Uterus (tissue), 4 donors: ENCODE results near the gene FRK. TPM values are rescaled to one million over a fixed set of nuclear protein-coding genes. Genes with fewer than 3 reads are reported as not detected.

Experiments
- DNase-seq, 2 donors: peaks; one replicate each; pipeline ENCODE4 v3.0.0-alpha.2; 2019 to 2020
- H3K27ac ChIP-seq, 2 donors: fragments of 200-600 bp; sonication (generic); 1 replicate in 1 of 2; 2 replicates in 1 of 2; pipeline ENCODE4 v1.5.1; 2016 to 2018
- H3K27me3 ChIP-seq, 2 donors: fragments of 200-600 bp; sonication (generic); one replicate each; pipeline ENCODE4 v1.5.1; 2018 to 2019; ENCODE audit warnings: control low read depth in 1 of 2
- H3K36me3 ChIP-seq, 2 donors: fragments of 200-600 bp; sonication (generic); one replicate each; pipeline ENCODE4 v1.5.1; 2019; ENCODE audit warnings: control low read depth in 1 of 2
- H3K4me1 ChIP-seq, 2 donors: fragments of 200-600 bp; sonication (generic); one replicate each; pipeline ENCODE4 v1.5.1; 2018 to 2019; ENCODE audit warnings: control low read depth in 1 of 2
- H3K4me3 ChIP-seq, 2 donors: fragments of 200-600 bp; sonication (generic); 1 replicate in 1 of 2; 2 replicates in 1 of 2; pipeline ENCODE4 v1.5.1; 2018 to 2019; ENCODE audit warnings: mild to moderate bottlenecking in 1 of 2
- H3K9me3 ChIP-seq, 2 donors: fragments of 200-600 bp; sonication (generic); one replicate each; pipeline ENCODE4 v1.5.1; 2019; ENCODE audit warnings: control low read depth in 1 of 2
- CTCF ChIP-seq, 4 experiments: fragments of 200-600 bp in 2 of 4; fragments of 450-650 bp in 2 of 4; sonication (generic) in 2 of 4; IDR thresholded peaks; one replicate each; pipeline ENCODE4 v1.5.1; 2016 to 2019; ENCODE audit warnings: antibody characterized with exemption in 4 of 4, mild to moderate bottlenecking in 2 of 4, moderate library complexity in 1 of 4
- POLR2A ChIP-seq, 2 donors: fragments of 450-650 bp; IDR thresholded peaks; one replicate each; pipeline ENCODE4 v1.6.1; 2016; ENCODE audit warnings: antibody characterized with exemption in 2 of 2, mild to moderate bottlenecking in 1 of 2, moderate library complexity in 1 of 2
- intact Hi-C: fragments of 100-400 bp; cut with DNase I; formaldehyde crosslinking; loops from one replicate; pipeline ENCODE4 v1.15.1; 2023; ENCODE audit warnings: low total_unique reads
- total RNA-seq, 4 donors: library from RNA; depleted of rRNA in 3 of 4; stranded (reverse); fragments of >200 nt in 3 of 4; gene quantifications; one replicate each; pipeline versions ENCODE4 v1.1.0 to v1.2.4, GENCODE V29; 2014 to 2023
- donor health status: DM: yes; HTN: yes; CAD: no.

Gene FRK
- total RNA-seq, 4 donors from 2014 or later = 1.8 to 8.2 (median 2.3) TPM

DNA sequence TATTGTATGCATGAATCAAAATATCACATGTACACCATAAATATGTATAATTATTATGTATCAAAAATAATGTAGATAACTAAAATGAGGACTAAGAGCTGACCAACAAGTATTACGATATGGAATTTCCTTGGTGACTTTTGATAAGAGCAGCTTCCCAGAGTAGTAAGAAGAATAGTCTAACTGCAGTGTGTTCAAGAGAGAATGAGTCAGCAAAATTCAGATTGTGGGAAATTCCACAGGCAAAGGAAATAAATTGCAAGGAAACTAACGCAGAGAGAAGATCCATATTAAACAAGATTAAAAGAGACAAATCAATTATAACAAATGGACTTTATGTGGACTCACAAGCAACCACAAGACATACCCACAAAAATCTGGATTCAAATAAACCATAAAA is 26.4 kb downstream of the FRK start:
- no peak overlapping the region for H3K4me3 ChIP-seq
- intact Hi-C loops = no loop called here
- no peak overlapping the region for H3K27ac ChIP-seq
- DNase-seq = no peak
- no peaks in the 10 kb centered on the region for H3K27me3 ChIP-seq
- no peaks in the 10 kb centered on the region for H3K9me3 ChIP-seq
- TF ChIP-seq POLR2A (IDR thresholded peaks at IDR 0.05) = no peak
- no peak for TF ChIP-seq CTCF (IDR thresholded peaks at IDR 0.05)
- H3K4me1 ChIP-seq = no peaks in the 10 kb centered on the region
- no peaks in the 10 kb centered on the region for H3K36me3 ChIP-seq

- DNase-seq = no peak
- Histone ChIP-seq H3K36me3 (no peaks in the 10 kb centered on the region), H3K27me3 (no peaks in the 10 kb centered on the region), H3K27ac (no peak overlapping the region), H3K4me1 (no peaks in the 10 kb centered on the region), H3K9me3 (no peaks in the 10 kb centered on the region), H3K4me3 (no peak overlapping the region)
- TF ChIP-seq POLR2A (IDR thresholded peaks at IDR 0.05) (no peak), CTCF (IDR thresholded peaks at IDR 0.05) (no peak)
- intact Hi-C loops = no loop called here
Observed at GRCh38 chr6:116033687-116034303, 26.9 kb downstream of the FRK start.

- H3K27ac ChIP-seq = no peak overlapping the region
- intact Hi-C loops = no loop called here
- no peaks in the 10 kb centered on the region for H3K4me1 ChIP-seq
Observed at GRCh38 chr6:116030770-116031169, 29.9 kb downstream of the FRK start.

DNA sequence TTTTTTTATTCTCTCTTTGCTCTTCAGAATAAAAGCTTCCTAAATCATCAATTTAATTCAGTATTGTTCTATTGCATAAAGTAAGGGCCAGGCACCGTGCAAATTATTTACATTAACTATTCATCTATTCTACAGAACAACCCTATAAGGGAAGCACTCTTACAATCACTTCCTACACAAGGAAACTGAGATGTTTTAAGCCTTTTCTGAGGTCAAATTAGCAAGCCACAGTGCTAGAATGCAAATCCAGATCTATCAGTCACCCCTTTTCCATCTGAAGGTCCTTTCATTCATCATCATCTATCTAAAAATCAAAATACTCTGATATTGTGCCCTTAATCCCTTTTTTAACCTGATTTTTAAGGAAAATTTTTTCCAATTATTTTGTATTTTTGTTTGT is 31.2 kb downstream of the FRK start:
- no peak for DNase-seq
- Histone ChIP-seq H3K4me1 (no peaks in the 10 kb centered on the region), H3K27me3 (no peaks in the 10 kb centered on the region), H3K9me3 (no peaks in the 10 kb centered on the region), H3K4me3 (no peak overlapping the region), H3K27ac (no peak overlapping the region), H3K36me3 (no peaks in the 10 kb centered on the region)
- intact Hi-C loops = no loop called here
- TF ChIP-seq POLR2A (IDR thresholded peaks at IDR 0.05) (no peak), CTCF (IDR thresholded peaks at IDR 0.05) (no peak)

More at GRCh38 chr6:116030770-116031169, 29.9 kb downstream of the FRK start:
- no peak for DNase-seq
- Histone ChIP-seq H3K27me3 (no peaks in the 10 kb centered on the region), H3K9me3 (no peaks in the 10 kb centered on the region), H3K36me3 (no peaks in the 10 kb centered on the region), H3K4me3 (no peak overlapping the region)
- TF ChIP-seq CTCF (IDR thresholded peaks at IDR 0.05) (no peak), POLR2A (IDR thresholded peaks at IDR 0.05) (no peak)

GRCh38 chr6:116028233-116028632 is 32.5 kb downstream of the FRK start:
- Histone ChIP-seq H3K4me3 (no peak overlapping the region), H3K9me3 (no peaks in the 10 kb centered on the region), H3K27ac (no peak overlapping the region), H3K27me3 (no peaks in the 10 kb centered on the region), H3K36me3 (no peaks in the 10 kb centered on the region), H3K4me1 (no peaks in the 10 kb centered on the region)
- DNase-seq = no peak
- no peak for TF ChIP-seq CTCF (IDR thresholded peaks at IDR 0.05)
- TF ChIP-seq POLR2A (IDR thresholded peaks at IDR 0.05) = no peak
- intact Hi-C loops = no loop called here
